ENCODE data around the gene IGF2BP3.

- TF ChIP-seq POLR2AphosphoS5 (IDR thresholded peaks at IDR 0.05; ENCODE audit: low read depth, low read length) (no peak), POLR2A (IDR thresholded peaks at IDR 0.05; ENCODE audit: low read depth, low read length) (no peak), SPI1 (IDR thresholded peaks at IDR 0.05; ENCODE audit: low read depth, low read length) (no peak)
Observed at GRCh38 chr7:23372611-23373010, 97.7 kb downstream of the IGF2BP3 start.

Measured in GM12891 (cell line).